GM21528 (cell line): Measurements from ENCODE around the gene ZNF813.

Source experiments
- ATAC-seq: cut with Tn5 transposase; IDR thresholded peaks from one replicate; pipeline ENCODE4 v1.9.1; 2021; ENCODE audit warnings: mild to moderate bottlenecking, moderate library complexity; ENCODE audit not compliant: unreplicated experiment, low FRiP score

Gene ZNF813

GRCh38 chr19:53519446-53519845, 51.9 kb downstream of the ZNF813 start:
- ATAC-seq, result no peak

DNA sequence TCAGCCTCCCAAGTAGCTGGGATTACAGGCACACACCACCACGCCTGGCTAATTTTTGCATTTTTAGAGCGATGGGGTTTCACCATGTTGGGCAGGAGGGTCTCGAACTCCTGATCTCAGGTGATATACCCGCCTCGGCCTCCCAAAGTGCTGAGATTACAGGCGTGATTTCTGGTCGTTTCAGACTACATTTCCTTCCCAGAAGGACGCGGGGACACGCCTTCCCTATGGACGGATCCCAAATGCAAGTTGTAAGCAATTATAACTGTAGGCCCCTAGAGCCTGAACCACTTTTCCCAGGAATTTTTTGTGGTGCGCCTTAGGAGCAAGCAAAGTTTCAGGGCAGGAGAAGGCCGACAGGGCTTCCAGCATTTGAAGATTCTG, 52.6 kb downstream of the ZNF813 start:
- ATAC-seq, result no peak

DNA sequence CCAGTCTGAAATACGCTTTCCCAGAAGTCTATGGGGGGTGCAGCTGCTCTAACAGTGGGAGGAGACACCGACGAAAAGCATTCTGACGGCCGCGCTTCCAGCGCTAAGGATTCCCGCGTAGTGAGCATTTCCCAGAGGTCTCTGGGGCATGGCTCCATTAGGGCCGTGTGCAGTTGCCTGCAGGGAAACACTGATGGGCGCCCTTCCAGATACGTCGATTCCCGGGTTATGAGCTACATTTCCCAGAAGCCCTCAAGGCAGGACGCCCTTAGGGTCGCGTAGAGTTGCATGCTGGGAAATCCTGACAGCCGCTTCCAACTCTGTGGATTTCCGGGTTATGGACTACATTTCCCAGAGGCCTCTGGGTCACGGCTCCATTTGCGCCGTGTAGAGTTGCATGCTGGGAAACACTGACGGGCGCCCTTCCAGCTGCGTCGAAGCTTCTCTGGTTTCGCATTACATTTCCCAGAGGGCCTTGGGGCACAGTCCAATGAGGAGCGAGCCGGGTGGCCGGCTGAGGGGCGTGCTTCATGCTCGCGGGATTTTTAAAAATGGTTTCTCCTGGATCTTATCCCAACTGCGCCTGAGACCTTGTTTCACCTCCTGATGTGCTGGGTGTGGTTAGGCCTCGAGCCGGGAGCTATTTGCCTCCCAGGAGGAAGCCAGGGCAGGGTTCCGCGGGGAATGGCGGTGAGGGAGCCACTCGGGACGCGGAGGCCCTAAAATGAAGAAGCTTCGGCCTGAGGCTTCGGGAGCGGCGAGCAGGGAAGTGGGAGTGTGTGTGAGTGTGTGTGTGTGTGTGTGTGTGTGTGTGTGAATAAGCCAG, 53.2 kb downstream of the ZNF813 start:
- ATAC-seq, result peak; percentile 93

DNA sequence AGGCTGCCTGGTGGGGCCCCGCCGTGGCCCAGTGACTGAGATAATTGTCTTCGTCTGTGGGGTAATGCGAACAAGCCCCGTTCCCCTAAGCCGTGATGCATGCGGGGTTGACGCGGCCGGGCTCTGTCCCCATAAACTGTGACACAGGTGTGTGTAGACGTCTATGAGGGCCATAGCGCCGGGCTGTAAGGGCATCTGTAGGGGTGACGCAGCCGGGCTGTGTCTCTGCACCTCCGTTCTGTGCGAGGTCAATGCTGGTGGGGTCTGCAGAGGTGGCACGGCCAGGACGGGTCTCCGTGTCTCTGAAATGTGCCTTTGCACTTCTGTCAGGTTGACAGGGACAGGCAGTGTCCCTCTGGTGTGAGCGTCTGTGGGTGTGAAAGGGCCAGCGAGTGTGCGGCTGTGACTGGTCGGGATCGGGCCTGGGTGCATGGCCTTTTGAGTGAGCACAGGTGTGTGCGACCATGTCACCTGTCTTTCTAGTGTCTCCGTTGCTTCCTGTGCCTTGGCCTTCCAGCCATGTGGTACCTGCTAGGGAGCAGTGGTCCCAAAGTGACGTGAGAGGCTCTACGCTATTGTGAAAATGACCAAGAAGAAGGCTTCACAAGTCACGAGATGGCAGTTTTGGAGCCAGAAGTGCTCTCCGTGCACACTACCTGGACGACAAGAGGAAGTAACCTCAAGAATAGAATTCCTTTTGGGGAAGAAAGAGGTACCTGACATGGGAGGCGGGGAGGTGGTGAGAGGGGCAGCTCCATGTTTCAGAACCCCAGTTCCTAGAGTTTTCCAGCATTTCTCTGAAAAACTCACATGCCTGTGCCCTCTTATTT, 54.1 kb downstream of the ZNF813 start:
- ATAC-seq, result no peak

- ATAC-seq, result no peak
Observed at GRCh38 chr19:53525922-53526321, 58.4 kb downstream of the ZNF813 start.

- no peak for ATAC-seq
Observed at GRCh38 chr19:53530622-53531021, 63.1 kb downstream of the ZNF813 start.

DNA sequence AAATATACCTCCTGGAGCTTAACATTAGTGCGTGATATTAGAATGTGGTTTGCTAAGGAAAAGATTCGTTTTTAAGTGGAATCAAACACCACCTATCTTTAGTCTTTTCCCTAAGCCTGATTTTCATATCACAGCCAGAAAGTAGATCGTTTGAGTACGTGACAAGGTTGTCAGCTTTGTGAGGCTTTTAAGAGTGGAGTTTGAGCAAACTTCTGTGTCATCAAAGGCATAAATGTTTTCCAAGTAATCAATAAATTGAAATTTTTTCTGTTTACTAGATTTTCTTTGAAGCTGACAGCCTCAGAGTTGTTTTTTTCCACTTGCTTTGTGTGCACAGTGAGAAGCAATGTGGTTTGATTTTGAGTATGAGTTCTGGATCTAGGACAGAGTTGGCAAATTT, 63.9 kb downstream of the ZNF813 start:
- no peak for ATAC-seq

DNA sequence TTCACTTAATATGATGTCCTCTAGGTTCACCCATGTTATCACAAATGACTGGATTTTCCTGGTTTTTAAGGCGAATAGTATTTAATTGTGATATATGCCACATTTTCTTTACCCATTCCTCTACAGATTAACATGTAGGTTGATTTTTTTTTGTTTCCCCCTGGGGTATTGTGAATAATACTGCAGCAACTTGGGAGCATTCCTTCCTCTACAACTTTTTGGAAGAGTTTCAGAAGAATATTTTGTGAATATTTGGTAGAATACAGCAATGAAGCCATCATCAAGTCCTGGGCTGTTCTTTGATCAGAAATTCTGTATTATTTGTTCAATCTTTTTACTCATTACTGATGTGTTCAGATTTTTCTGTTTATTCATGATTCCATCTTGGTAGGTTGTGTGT, 64.8 kb downstream of the ZNF813 start:
- no peak for ATAC-seq

- no peak for ATAC-seq
Observed at GRCh38 chr19:53536225-53536548, 68.7 kb downstream of the ZNF813 start.

DNA sequence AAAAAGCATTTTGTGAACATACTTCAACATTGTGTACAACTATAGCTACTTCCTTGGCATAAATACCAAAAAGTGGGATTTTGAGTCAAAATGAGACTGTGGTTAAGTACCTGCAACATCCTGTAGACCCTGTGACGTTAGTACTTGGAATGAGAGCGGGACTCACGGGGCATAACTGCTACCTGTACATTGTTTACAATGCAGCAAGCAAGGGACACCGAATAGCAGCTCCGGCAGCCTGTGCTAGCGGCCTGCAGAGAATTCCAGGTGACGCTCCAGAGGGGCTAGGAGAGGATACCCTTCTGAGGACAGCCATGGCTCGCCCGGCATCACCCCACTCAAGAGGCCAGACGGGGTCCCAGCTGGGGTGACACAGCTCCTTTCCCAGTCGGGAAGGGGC, 69.6 kb downstream of the ZNF813 start:
- ATAC-seq, result no peak

- peak; percentile 74 for ATAC-seq
Observed at GRCh38 chr19:53537521-53538377, 70.2 kb downstream of the ZNF813 start, which contains the start of gene ZNF331. Gene ZNF331, plus strand, starts transcription at chr19:53538145. Its CDS starts 31,232 bp downstream, at chr19:53569377.

DNA sequence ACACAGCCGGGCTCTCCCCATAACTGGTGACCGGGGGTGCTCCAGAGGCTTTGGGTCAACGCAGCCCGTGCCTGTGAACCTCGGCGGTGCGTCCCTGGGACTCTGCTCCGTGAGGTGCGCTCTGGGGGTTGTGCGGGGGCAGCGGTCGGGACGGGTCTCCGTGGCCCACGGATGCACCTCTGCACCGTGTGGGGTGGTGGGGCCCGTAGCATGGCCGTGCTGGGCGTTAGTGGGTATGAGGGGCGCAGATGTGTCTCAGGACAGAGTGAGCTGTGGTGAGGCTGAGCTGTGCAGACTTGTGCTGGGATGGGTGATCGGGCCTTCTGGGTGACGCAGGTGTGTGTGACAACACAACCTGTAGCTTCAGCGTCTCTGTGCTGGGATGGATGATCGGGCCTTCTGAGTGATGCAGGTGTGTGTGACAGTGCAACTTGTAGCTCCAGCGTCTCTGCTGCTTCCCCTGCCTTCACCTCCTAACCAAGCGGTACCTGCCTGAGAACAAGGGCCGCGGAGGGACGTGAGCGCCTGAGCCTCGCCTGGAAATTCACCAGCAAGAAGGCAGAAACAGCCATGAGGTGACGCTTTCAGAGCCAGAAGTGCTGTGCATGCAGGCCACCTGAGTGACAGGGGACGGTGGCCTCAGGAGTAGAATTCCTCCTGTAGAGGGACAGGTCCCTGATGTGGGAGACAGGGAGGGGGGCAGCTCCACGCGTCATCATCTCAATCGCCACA, 71.0 kb downstream of the ZNF813 start:
- ATAC-seq, result peak; percentile 36

GRCh38 chr19:53540091-53540490, 72.6 kb downstream of the ZNF813 start:
- ATAC-seq, result no peak

DNA sequence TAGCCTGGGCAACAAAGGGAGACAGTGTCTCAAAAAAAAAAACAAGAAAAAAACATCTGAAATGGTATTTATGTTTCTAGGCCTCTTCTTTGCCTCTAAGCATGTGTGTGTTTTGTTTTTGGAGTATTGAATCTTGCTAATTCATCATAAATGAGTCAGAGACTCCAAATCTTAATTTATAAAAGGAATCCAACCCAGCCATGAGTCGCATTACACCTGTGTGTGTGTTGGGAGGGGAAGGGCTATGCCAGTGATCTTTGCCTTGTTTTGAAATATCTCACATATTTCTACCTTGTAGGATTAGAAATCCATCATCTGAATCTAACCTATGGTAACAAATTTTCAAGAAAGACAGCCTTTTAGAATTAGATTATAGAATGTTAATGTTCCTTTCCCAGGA, 74.4 kb downstream of the ZNF813 start:
- no peak for ATAC-seq

DNA sequence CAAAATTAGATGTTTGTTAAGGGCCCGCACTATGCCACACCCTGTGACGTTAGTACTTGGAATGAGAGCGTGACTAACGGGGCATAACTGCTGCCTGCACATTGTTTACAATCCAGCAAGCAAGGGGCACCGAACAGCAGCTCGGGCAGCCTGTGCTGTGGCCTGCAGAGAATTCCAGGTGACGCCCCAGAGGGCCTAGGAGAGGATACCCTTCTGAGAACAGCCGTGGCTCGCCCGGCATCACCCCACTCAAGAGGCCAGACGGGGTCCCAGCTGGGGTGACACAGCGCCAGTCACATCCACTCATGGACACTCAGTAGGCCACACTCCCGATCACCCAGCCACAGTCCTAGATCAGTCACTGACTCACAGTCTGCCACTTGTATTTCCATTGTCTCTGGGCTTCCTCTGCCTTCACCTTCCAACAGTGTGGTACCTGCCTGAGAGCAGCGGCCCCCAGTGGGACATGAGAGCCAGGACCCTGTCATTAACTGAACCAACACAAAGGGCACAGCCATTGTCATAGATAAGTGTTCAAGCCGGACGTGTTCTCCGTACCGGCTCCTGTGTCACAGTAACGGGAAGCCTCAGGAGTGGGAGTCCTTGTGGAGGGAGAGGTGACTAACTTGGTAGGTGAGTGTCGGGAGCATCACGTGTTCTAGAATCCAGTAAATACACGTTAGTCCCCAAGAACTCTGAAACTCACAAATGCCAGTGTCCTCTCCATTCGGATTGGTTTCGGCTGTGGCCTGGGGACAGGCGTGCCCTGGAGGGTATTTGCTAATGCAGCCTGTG, 77.9 kb downstream of the ZNF813 start:
- ATAC-seq, result no peak
